Measurements from ENCODE around the gene ESD.

GRCh38 chr13:46797501-46798237 is 708 bp upstream of the ESD start:
- TF ChIP-seq, protein P1, sequence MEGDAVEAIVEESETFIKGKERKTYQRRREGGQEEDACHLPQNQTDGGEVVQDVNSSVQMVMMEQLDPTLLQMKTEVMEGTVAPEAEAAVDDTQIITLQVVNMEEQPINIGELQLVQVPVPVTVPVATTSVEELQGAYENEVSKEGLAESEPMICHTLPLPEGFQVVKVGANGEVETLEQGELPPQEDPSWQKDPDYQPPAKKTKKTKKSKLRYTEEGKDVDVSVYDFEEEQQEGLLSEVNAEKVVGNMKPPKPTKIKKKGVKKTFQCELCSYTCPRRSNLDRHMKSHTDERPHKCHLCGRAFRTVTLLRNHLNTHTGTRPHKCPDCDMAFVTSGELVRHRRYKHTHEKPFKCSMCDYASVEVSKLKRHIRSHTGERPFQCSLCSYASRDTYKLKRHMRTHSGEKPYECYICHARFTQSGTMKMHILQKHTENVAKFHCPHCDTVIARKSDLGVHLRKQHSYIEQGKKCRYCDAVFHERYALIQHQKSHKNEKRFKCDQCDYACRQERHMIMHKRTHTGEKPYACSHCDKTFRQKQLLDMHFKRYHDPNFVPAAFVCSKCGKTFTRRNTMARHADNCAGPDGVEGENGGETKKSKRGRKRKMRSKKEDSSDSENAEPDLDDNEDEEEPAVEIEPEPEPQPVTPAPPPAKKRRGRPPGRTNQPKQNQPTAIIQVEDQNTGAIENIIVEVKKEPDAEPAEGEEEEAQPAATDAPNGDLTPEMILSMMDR (IDR thresholded peaks at IDR 0.05; ENCODE audit: low read depth, low read length, poor library complexity, severe bottlenecking), result no peak
- TF ChIP-seq EZH2phosphoT487 (IDR thresholded peaks at IDR 0.05; ENCODE audit: borderline replicate concordance, low read length), result no peak
